NCI-H2171 treated with DMSO at 0.1 percent for 48 hours (cell line): Measurements from ENCODE around the gene TREML4.

ENCODE experiments used
- DNase-seq: peaks from one replicate; lab custom pipeline; 2025; lab: John Stamatoyannopoulos, UW

The TREML4 gene

GRCh38 chr6:41286544-41287346 is 58.6 kb downstream of the TREML4 start, which contains the start of gene TREM1:
Gene TREM1 (minus strand): TSS chr6:41286682. CDS start chr6:41286655, 27 bp downstream.
- no peak for DNase-seq

GRCh38 chr6:41288030-41288753 is 60.0 kb downstream of the TREML4 start:
- DNase-seq: no peak
